ENCODE results near the gene RPS27A.
"Not testable (repeated sequence)": the region's sequence is repeated elsewhere in the genome, so short reads cannot be mapped to it uniquely, and the experiment has no call there.

The RPS27A gene
- 1,530 to 1,789 reads per million in 2 donors for total RNA-seq

GRCh38 chr2:55232084-55232862, at the start of gene RPS27A, which contains the start of gene CLHC1:
TSS of gene RPS27A (plus strand) at chr2:55232688. CDS start at chr2:55232825, 137 bp downstream.
TSS of gene CLHC1 (minus strand) at chr2:55232293. CDS start at chr2:55222411, 9,882 bp downstream.
- DNase-seq, result peak; percentile 96

- not testable (repeated sequence) for DNase-seq
Observed at GRCh38 chr2:55186837-55187236, 45.7 kb upstream of the RPS27A start.

GRCh38 chr2:55191888-55192287, 40.6 kb upstream of the RPS27A start:
- not testable (repeated sequence) for DNase-seq

GRCh38 chr2:55196526-55196925, 36.0 kb upstream of the RPS27A start:
- no peak for DNase-seq

- DNase-seq, result no peak
Observed at GRCh38 chr2:55200416-55200815, 32.1 kb upstream of the RPS27A start.

- no peak for DNase-seq
Observed at GRCh38 chr2:55204536-55204935, 28.0 kb upstream of the RPS27A start.

- DNase-seq, result no peak
Observed at GRCh38 chr2:55204950-55205349, 27.5 kb upstream of the RPS27A start.

GRCh38 chr2:55213822-55214221, 18.7 kb upstream of the RPS27A start:
- no peak for DNase-seq

- no peak for DNase-seq
Observed at GRCh38 chr2:55223958-55224760, 8.3 kb upstream of the RPS27A start.

GRCh38 chr2:55224761-55225261, 7.7 kb upstream of the RPS27A start:
- DNase-seq, result no peak

- DNase-seq, result no peak
Observed at GRCh38 chr2:55225481-55226020, 6.9 kb upstream of the RPS27A start.

GRCh38 chr2:55227437-55228225, 4.9 kb upstream of the RPS27A start:
- DNase-seq, result not testable (repeated sequence)

GRCh38 chr2:55228226-55228563, 4.3 kb upstream of the RPS27A start:
- no peak for DNase-seq

GRCh38 chr2:55229221-55229620, 3.3 kb upstream of the RPS27A start:
- no peak for DNase-seq

- DNase-seq, result no peak
Observed at GRCh38 chr2:55230551-55230950, 1.9 kb upstream of the RPS27A start.

- DNase-seq, result no peak
Observed at GRCh38 chr2:55231546-55232083, 873 bp upstream of the RPS27A start.

GRCh38 chr2:55232863-55233657, 572 bp downstream of the RPS27A start:
- peak; percentile 59 for DNase-seq

- DNase-seq, result no peak
Observed at GRCh38 chr2:55233658-55233940, 1.1 kb downstream of the RPS27A start.

GRCh38 chr2:55235724-55236538, 3.4 kb downstream of the RPS27A start:
- DNase-seq, result no peak

GRCh38 chr2:55236992-55237543, 4.6 kb downstream of the RPS27A start:
- DNase-seq, result no peak

All from T-helper 9 cell (primary cell).